K562 (cell line): ENCODE measurements around the gene MYOM1. TPM values are rescaled to one million over a fixed set of nuclear protein-coding genes. Genes with fewer than 3 reads are reported as not detected.

Experiments
- ATAC-seq: fragments of 200-7000 bp; cut with Tn5 transposase; 3 replicates; pipeline ENCODE4 v1.9.1; 2020; ENCODE audit warnings: moderate library complexity
- BruUV-seq: library from RNA; stranded (reverse); fragments of 400-500 nt; replicated peaks from 2 replicates; lab custom pipeline; 2021; lab: Mats Ljungman, UMichigan
- CTCF ChIA-PET: fragments of 300-600 bp; formaldehyde crosslinking; extraction: SDS; loops from one replicate; lab custom pipeline; 2021; ENCODE audit warnings: low intra/inter-chr PET ratio; lab: Yijun Ruan, JAX
- POLR2A ChIA-PET: fragments of 300-600, 350-650 bp; sonication (Branson Sonifier 250); formaldehyde crosslinking; extraction: SDS; loops from one replicate; lab custom pipeline; 2021; ENCODE audit warnings: antibody characterized with exemption, inconsistent platforms; lab: Yijun Ruan, JAX
- DNase-seq, 4 experiments: peaks; one replicate each; pipeline versions ENCODE4 v3.0.0 to v3.0.0-alpha.2; 2011 to 2018; ENCODE audit warnings: low spot score in 3 of 4, mixed read lengths in 3 of 4; ENCODE audit errors: extremely low read depth in 1 of 4
- FAIRE-seq: peaks from 2 replicates; lab custom pipeline; 2011; peaks lifted over from hg19 to GRCh38; lab: Jason Lieb, UNC
- H2AFZ ChIP-seq: 2 replicates; pipeline ENCODE4 v1.6.0; 2011; ENCODE audit warnings: low read depth, low read length, control low read depth, inconsistent platforms
- H3K27ac ChIP-seq: fragments of 200-600 bp; 3 replicates; pipeline ENCODE4 v1.8.0; 2011; ENCODE audit warnings: low read depth, mild to moderate bottlenecking, control low read depth, inconsistent platforms, low read length, moderate library complexity, mixed read lengths; ENCODE audit errors: extremely low read depth
- H3K27me3 ChIP-seq, 2 experiments: fragments of 300-600 bp in 1 of 2; 2 replicates in 1 of 2; 3 replicates in 1 of 2; pipeline versions ENCODE4 v1.6.0 to v1.8.0; 2011; ENCODE audit warnings: inconsistent platforms in 2 of 2, low read length in 2 of 2, mild to moderate bottlenecking in 1 of 2, mixed read lengths in 1 of 2, moderate library complexity in 1 of 2; ENCODE audit not compliant: control insufficient read depth in 2 of 2, insufficient read depth in 2 of 2
- H3K36me3 ChIP-seq: fragments of 300-600 bp; 3 replicates; pipeline ENCODE4 v1.8.0; 2011; ENCODE audit warnings: mild to moderate bottlenecking, low read length, inconsistent platforms; ENCODE audit not compliant: control insufficient read depth, insufficient read depth
- H3K4me1 ChIP-seq, 2 experiments: fragments of 200-600 bp in 1 of 2; replicated peaks in 1 of 2; 2 replicates in 1 of 2; 3 replicates in 1 of 2; pipeline versions ENCODE4 v1.5.1 to v1.8.0; 2011; ENCODE audit warnings: inconsistent platforms in 2 of 2, low read length in 2 of 2, mild to moderate bottlenecking in 1 of 2, mixed read lengths in 1 of 2, moderate library complexity in 1 of 2; ENCODE audit not compliant: control insufficient read depth in 2 of 2, insufficient read depth in 2 of 2
- H3K4me2 ChIP-seq: 2 replicates; pipeline ENCODE4 v1.6.1; 2011; ENCODE audit warnings: low read length, control low read depth, inconsistent platforms, mixed read lengths; ENCODE audit not compliant: insufficient read depth
- H3K4me3 ChIP-seq: fragments of 200-600 bp; sonication (generic), shearing (Covaris generic); 2 replicates; pipeline ENCODE4 v1.5.1; 2016; ENCODE audit warnings: control low read depth, inconsistent platforms
- H3K79me2 ChIP-seq: fragments of 200-600 bp; 3 replicates; pipeline ENCODE4 v1.8.0; 2011; ENCODE audit warnings: low read length, inconsistent platforms; ENCODE audit not compliant: control insufficient read depth, insufficient read depth
- H3K9ac ChIP-seq, 2 experiments: 2 replicates each; pipeline versions ENCODE4 v1.6.0 to v1.6.1; 2011; ENCODE audit warnings: low read depth in 2 of 2, low read length in 2 of 2, control low read depth in 1 of 2, inconsistent platforms in 1 of 2, mild to moderate bottlenecking in 1 of 2, mixed read lengths in 1 of 2; ENCODE audit not compliant: insufficient read depth in 1 of 2
- H3K9me1 ChIP-seq: one replicate; pipeline ENCODE4 v1.6.0; 2011; ENCODE audit warnings: inconsistent platforms, mild to moderate bottlenecking, low read length, moderate library complexity; ENCODE audit not compliant: control insufficient read depth, insufficient read depth
- H3K9me3 ChIP-seq: replicated peaks from 2 replicates; pipeline ENCODE4 v1.5.1; 2011; ENCODE audit warnings: low read depth, low read length, inconsistent platforms; ENCODE audit not compliant: control insufficient read depth, insufficient read depth
- H4K20me1 ChIP-seq: replicated peaks from 2 replicates; pipeline ENCODE4 v1.6.1; 2011; ENCODE audit warnings: low read length, inconsistent platforms, mixed read lengths; ENCODE audit not compliant: control insufficient read depth, insufficient read depth
- CCNT2 ChIP-seq: IDR thresholded peaks from 2 replicates; pipeline ENCODE4 v1.6.1; 2011; ENCODE audit warnings: borderline replicate concordance, low read depth, mild to moderate bottlenecking, moderate library complexity, mixed read lengths, low read length; ENCODE audit not compliant: insufficient read length; ENCODE audit errors: extremely low read depth
- HNRNPLL ChIP-seq: fragments of 200-400 bp; formaldehyde crosslinking; IDR thresholded peaks from 2 replicates; pipeline ENCODE4 v1.6.1; 2017; ENCODE audit warnings: low read length, low read depth, mild to moderate bottlenecking; ENCODE audit not compliant: poor library complexity, severe bottlenecking
- JUNB ChIP-seq: fragments of 450-650 bp; formaldehyde crosslinking; conservative IDR thresholded peaks from 2 replicates; pipeline ENCODE4 v1.4.0; 2020; ENCODE audit warnings: mild to moderate bottlenecking
- KDM1A ChIP-seq, 2 experiments: fragments of 450-650 bp; IDR thresholded peaks; 2 replicates each; pipeline ENCODE4 v1.6.1; 2016; ENCODE audit warnings: mild to moderate bottlenecking in 2 of 2
- MTA2 ChIP-seq: fragments of 450-650 bp; IDR thresholded peaks from 2 replicates; pipeline ENCODE4 v1.6.1; 2016; ENCODE audit warnings: low read depth
- MTF1 ChIP-seq: fragments of 250-450 bp; sonication (Bioruptor Pico); IDR thresholded peaks from 2 replicates; pipeline ENCODE4 v1.9.0; 2021; ENCODE audit warnings: moderate library complexity, mild to moderate bottlenecking, inconsistent platforms, borderline replicate concordance
- MYBL2 ChIP-seq, 2 experiments: fragments of 450-650 bp in 1 of 2; sonication (generic) in 1 of 2; formaldehyde crosslinking in 1 of 2; IDR thresholded peaks; 2 replicates each; pipeline versions ENCODE4 v1.6.1 to v1.8.1; 2017 to 2022; ENCODE audit warnings: borderline replicate concordance in 1 of 2, inconsistent platforms in 1 of 2, low read depth in 1 of 2, mild to moderate bottlenecking in 1 of 2, missing genetic modification reagents in 1 of 2, moderate library complexity in 1 of 2
- NFE2 ChIP-seq: IDR thresholded peaks from 2 replicates; pipeline ENCODE4 v1.6.1; 2014; ENCODE audit warnings: antibody characterized with exemption, low read depth
- RBM22 ChIP-seq: fragments of 200-400 bp; formaldehyde crosslinking; IDR thresholded peaks from 2 replicates; pipeline ENCODE4 v1.6.1; 2018; ENCODE audit warnings: low read length, low read depth; ENCODE audit not compliant: poor library complexity, severe bottlenecking
- SP2 ChIP-seq: IDR thresholded peaks from 2 replicates; pipeline ENCODE4 v1.6.1; 2011; ENCODE audit warnings: mild to moderate bottlenecking, low read depth, low read length, moderate library complexity; ENCODE audit not compliant: poor library complexity, severe bottlenecking; ENCODE audit errors: extremely low read depth
- SUPT5H ChIP-seq: fragments of 450-650 bp; IDR thresholded peaks from 2 replicates; pipeline ENCODE4 v1.6.1; 2016
- TCF7L2 ChIP-seq: fragments of 150-350 bp; IDR thresholded peaks from 2 replicates; pipeline ENCODE4 v1.6.1; 2016; ENCODE audit warnings: low read depth, mild to moderate bottlenecking, low read length, moderate library complexity
- ZNF143 ChIP-seq: sonication (generic); formaldehyde crosslinking; IDR thresholded peaks from 2 replicates; pipeline ENCODE4 v1.9.0; 2022; ENCODE audit warnings: mild to moderate bottlenecking, missing genetic modification reagents
- ZNF785 ChIP-seq: fragments of 250-450 bp; sonication (Bioruptor Pico); IDR thresholded peaks from 2 replicates; pipeline ENCODE4 v1.4.0; 2020; ENCODE audit warnings: mild to moderate bottlenecking
- WGBS: fragments of 100-300 bp; shearing (Covaris generic); methylation state at CpG from one replicate; pipeline ENCODE4 v1.1.6; 2016; ENCODE audit warnings: low coverage, mixed read lengths; ENCODE audit not compliant: insufficient coverage; ENCODE audit errors: missing lambda C conversion rate; 5-methylcytosine and 5-hydroxymethylcytosine counted together
- in situ Hi-C: fragments of 300-500 bp; cut with MboI; formaldehyde crosslinking; loops from 4 replicates; pipeline ENCODE4 v1.15.0; 2018; ENCODE audit warnings: inconsistent platforms, mixed read lengths
- intact Hi-C: fragments of 100-400 bp; cut with micrococcal nuclease; formaldehyde crosslinking; loops from 2 replicates; pipeline ENCODE4 v1.14.2; 2022
- polyA plus RNA-seq, 8 experiments: library from polyadenylated mRNA; depleted of rRNA in 4 of 8; stranded (reverse) in 5 of 8; unstranded in 3 of 8; fragments of >200 nt; fragmentation: Nextera tagmentation in 2 of 8; fragmentation: Illumina TruSeq in 1 of 8; extraction: Ambion mirVana in 2 of 8; extraction: Trizol in 1 of 8; gene quantifications; 2 replicates each; pipeline versions ENCODE4 v1.2.1 to v1.2.3, GENCODE V29; 2011 to 2014; ENCODE audit warnings: inconsistent platforms in 1 of 8, missing spikeins in 1 of 8
- total RNA-seq, 7 experiments: library from RNA; depleted of rRNA in 6 of 7; stranded (reverse); fragments of >200 nt in 6 of 7; fragmentation: Illumina TruSeq in 2 of 7; extraction: Trizol in 2 of 7; gene quantifications; 2 replicates each; pipeline versions ENCODE4 v1.2.1 to v1.2.3, GENCODE V29; 2011 to 2021; ENCODE audit warnings: low replicate concordance in 1 of 7
- TF ChIP-seq, protein P1 (sequence below): sonication (generic); formaldehyde crosslinking; IDR thresholded peaks from 2 replicates; pipeline ENCODE4 v1.4.0; 2020; ENCODE audit warnings: mild to moderate bottlenecking, missing genetic modification reagents
- TF ChIP-seq, protein P2 (sequence below): fragments of 250-450 bp; sonication (Bioruptor Pico); IDR thresholded peaks from 2 replicates; pipeline ENCODE4 v1.4.0; 2020; ENCODE audit warnings: mild to moderate bottlenecking, moderate library complexity

Gene MYOM1
- total and polyA plus RNA-seq, 9 of the 15 experiments (the other 6 are each of a cell fraction or from before 2014, with no cell fraction given): 0.01 to 0.62 (median 0.25) TPM

GRCh38 chr18:3157606-3158005 is 62.2 kb downstream of the MYOM1 start:
- BruUV-seq: no TSS peak
- H3K27ac ChIP-seq: no peak overlapping the region
- FAIRE-seq: no peak

More at GRCh38 chr18:3157606-3158005, 62.2 kb downstream of the MYOM1 start:
- TF ChIP-seq, protein P1, sequence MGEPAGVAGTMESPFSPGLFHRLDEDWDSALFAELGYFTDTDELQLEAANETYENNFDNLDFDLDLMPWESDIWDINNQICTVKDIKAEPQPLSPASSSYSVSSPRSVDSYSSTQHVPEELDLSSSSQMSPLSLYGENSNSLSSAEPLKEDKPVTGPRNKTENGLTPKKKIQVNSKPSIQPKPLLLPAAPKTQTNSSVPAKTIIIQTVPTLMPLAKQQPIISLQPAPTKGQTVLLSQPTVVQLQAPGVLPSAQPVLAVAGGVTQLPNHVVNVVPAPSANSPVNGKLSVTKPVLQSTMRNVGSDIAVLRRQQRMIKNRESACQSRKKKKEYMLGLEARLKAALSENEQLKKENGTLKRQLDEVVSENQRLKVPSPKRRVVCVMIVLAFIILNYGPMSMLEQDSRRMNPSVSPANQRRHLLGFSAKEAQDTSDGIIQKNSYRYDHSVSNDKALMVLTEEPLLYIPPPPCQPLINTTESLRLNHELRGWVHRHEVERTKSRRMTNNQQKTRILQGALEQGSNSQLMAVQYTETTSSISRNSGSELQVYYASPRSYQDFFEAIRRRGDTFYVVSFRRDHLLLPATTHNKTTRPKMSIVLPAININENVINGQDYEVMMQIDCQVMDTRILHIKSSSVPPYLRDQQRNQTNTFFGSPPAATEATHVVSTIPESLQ: no peak
- TF ChIP-seq MTA2: no peak
- TF ChIP-seq RBM22: no peak
- no peak for TF ChIP-seq TCF7L2
- no peak for TF ChIP-seq MTF1 (CRISPR knock-in tag)
- TF ChIP-seq ZNF785 (CRISPR knock-in tag): no peak
- TF ChIP-seq SP2: no peak
- TF ChIP-seq CCNT2: no peak
- TF ChIP-seq, protein P2, sequence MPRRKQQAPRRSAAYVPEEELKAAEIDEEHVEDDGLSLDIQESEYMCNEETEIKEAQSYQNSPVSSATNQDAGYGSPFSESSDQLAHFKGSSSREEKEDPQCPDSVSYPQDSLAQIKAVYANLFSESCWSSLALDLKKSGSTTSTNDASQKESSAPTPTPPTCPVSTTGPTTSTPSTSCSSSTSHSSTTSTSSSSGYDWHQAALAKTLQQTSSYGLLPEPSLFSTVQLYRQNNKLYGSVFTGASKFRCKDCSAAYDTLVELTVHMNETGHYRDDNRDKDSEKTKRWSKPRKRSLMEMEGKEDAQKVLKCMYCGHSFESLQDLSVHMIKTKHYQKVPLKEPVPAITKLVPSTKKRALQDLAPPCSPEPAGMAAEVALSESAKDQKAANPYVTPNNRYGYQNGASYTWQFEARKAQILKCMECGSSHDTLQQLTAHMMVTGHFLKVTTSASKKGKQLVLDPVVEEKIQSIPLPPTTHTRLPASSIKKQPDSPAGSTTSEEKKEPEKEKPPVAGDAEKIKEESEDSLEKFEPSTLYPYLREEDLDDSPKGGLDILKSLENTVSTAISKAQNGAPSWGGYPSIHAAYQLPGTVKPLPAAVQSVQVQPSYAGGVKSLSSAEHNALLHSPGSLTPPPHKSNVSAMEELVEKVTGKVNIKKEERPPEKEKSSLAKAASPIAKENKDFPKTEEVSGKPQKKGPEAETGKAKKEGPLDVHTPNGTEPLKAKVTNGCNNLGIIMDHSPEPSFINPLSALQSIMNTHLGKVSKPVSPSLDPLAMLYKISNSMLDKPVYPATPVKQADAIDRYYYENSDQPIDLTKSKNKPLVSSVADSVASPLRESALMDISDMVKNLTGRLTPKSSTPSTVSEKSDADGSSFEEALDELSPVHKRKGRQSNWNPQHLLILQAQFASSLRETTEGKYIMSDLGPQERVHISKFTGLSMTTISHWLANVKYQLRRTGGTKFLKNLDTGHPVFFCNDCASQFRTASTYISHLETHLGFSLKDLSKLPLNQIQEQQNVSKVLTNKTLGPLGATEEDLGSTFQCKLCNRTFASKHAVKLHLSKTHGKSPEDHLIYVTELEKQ (CRISPR knock-in tag): no peak
- TF ChIP-seq NFE2: no peak
- TF ChIP-seq MYBL2 (IDR thresholded peaks at IDR 0.05; ENCODE audit: low read depth): no peak
- TF ChIP-seq MYBL2 (CRISPR knock-in tag; IDR thresholded peaks at IDR 0.05; ENCODE audit: borderline replicate concordance): no peak
- no peak for TF ChIP-seq JUNB (CRISPR knock-in tag)
- no peak for TF ChIP-seq SUPT5H
- no peak for TF ChIP-seq KDM1A (IDR thresholded peaks at IDR 0.05)
- TF ChIP-seq ZNF143 (CRISPR knock-in tag): no peak
- TF ChIP-seq HNRNPLL: no peak
- H2AFZ ChIP-seq: no peak overlapping the region
- CTCF ChIA-PET: no interaction called here
- no peak overlapping the region for H3K9ac ChIP-seq
- POLR2A ChIA-PET: interaction anchor here (0.9 to 1.3 kb wide), 2 partner anchors 15 to 25 kb away, joined by 3 to 5 read pairs; no protein-coding TSS in a partner anchor
- H3K27me3 ChIP-seq: no peaks in the 10 kb centered on the region
- intact Hi-C loops (no loop called here), in situ Hi-C loops (loop anchor here (5.0 kb wide), 1 partner anchor 225 kb away; no protein-coding TSS in a partner anchor)
- no peak overlapping the region for H3K4me3 ChIP-seq
- H3K9me3 ChIP-seq: 0 out of 2 replicates have a peak, but pooled peaks cover 2% of the 10 kb centered on the region
- peaks cover 0 to 6% of the 10 kb centered on the region in 2 experiments; a peak in 2 of 5 replicates for H3K4me1 ChIP-seq
- no peak for DNase-seq
- H3K36me3 ChIP-seq: no peaks in the 10 kb centered on the region
- WGBS: 62% methylated on average over 2 of the region's 2 CpGs
- H4K20me1 ChIP-seq: no peaks in the 10 kb centered on the region
- H3K9me1 ChIP-seq: no peaks in the 10 kb centered on the region
- no peaks in the 10 kb centered on the region for H3K79me2 ChIP-seq
- no peak for ATAC-seq
- no peak overlapping the region for H3K4me2 ChIP-seq
